Right forelimb (tissue), 1 donor: ENCODE results near the gene SEMA7A.

ENCODE experiments used
- DNase-seq: peaks from one replicate; pipeline ENCODE4 v3.0.0-alpha.2; 2018

SEMA7A gene

DNA sequence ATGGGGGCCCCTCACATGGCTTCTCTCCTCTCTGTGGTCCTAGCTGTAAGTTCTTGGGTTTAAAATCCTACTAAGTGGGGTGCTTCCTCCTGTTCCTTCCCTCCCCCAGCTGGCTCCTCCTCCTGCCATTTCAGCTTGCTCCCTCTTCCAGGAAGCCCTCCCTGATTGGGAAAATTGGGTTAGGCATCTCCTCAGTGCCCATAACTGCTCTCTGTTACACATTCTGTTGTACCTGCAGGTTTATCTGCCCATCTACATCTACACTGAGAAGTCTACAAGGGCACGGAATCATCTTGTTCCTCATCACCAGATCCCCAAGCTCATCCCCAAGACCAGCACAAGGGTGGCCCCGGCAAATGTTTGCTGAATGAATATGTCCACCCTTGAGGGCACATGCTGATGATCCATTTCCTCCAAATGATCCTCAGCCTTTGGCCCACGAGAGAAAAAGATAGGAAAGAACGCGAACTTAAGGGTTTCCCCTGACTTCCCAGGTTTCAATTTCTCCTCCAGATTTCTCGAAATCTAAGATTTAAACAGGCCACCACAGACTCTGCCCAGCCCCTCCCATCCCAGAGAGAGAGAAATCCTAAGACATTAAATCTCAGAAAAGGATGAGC, 3.9 kb downstream of the SEMA7A start:
- no peak for DNase-seq

GRCh38 chr15:74428970-74429780, 4.6 kb downstream of the SEMA7A start:
- DNase-seq: no peak

GRCh38 chr15:74428442-74428787, 5.3 kb downstream of the SEMA7A start:
- no peak for DNase-seq

DNA sequence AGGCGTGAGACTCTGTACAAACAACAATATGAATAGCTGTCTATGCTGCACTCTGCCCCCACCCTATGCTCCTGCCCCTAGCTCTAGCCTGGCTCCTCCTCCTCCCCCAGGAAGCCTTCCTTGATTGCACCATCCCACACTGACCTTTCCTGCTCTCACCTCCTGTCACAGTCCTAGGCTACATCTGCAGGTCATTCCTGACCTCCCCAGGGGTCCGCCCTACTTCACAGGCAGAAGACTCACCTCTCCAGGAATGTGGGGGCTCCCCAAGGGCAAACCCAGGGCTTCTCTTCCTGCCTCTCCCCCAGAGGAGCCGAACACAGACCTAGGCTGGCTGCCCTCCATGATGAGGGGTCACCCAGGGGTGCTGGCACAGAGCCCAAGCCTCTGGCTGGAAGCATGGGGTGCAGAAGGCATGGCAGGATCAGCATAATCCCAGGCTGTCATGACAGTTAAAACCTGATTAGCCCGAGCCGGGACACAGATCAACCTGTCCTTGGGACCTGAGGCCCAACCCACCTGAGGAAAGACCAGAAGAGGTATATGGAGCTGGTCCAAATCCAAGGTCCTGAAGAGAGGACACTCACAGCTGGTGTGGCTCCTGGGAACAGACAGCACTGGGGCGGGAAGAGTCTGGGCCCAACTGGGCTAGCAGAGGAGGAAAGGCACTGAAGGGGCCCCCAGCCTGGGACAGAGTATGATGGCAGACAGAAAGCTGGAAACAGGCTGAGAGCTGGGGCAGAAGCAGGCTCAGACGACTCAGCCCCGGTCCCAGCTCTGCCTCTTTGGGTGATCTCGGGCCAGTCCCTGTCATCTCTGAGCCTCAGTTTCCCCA, 5.9 kb downstream of the SEMA7A start:
- no peak for DNase-seq

GRCh38 chr15:74426404-74427281, 7.1 kb downstream of the SEMA7A start:
- DNase-seq: no peak

DNA sequence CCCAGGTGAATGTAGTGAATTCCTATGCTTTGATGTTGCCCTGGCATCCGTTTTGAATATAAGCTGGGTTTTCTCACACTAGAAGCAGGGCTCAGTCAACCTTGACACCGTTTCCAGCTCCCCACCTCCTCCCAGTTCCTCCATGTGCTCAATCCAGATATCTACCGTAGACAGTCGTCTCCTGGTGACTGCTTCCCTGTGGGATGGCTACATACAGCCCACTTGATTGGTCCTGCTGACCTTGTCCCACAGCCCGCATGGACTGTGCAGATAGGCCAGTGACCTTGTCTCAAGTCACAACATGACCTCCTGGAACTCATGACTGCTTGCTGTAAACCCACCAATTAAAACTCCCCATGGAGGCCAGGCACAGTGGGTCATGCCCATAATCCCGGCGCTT, 8.1 kb downstream of the SEMA7A start:
- DNase-seq: no peak

GRCh38 chr15:74424901-74425528, 8.7 kb downstream of the SEMA7A start:
- no peak for DNase-seq

GRCh38 chr15:74423431-74424257, 10.1 kb downstream of the SEMA7A start:
- no peak for DNase-seq

DNA sequence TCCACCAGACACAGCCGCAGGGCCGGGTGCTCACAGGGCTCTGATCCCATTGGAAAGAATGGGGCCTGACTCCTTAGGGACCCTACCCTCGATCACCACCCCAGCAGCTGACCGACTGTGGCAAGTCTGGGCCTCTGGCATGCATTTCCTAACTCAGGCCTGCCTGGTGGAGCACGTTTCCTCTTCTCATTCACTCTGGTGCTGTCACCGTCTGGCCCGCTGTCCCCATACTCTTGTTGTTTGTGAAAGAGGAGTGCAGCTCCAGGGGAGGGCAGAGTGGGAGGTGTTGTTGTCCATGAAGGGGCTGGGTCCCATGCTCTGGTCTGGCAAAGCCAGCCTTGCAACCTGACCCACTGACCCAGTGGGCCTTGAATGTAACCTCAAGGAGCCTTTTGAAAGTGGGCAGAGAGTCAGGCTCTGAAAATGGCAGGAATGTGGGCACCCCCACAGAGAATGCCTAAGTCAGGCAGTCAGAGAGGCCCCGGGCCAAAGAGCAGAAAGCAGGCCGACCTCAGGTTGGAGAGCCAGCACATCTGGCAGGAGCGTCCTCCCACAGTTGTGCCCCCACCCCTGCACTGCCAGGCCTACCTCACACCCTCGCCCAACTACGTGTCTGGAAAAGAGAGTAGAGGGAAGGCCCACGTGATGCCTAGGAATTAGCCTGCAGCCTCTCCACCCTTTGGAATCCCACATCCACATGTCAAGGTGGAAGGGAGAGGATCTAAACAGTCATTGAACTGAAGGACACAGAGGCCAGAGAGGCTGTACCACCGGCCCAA, 10.9 kb downstream of the SEMA7A start:
- no peak for DNase-seq

GRCh38 chr15:74422265-74422651, 11.5 kb downstream of the SEMA7A start:
- DNase-seq: no peak

GRCh38 chr15:74421302-74422245, 12.2 kb downstream of the SEMA7A start:
- DNase-seq: no peak

DNA sequence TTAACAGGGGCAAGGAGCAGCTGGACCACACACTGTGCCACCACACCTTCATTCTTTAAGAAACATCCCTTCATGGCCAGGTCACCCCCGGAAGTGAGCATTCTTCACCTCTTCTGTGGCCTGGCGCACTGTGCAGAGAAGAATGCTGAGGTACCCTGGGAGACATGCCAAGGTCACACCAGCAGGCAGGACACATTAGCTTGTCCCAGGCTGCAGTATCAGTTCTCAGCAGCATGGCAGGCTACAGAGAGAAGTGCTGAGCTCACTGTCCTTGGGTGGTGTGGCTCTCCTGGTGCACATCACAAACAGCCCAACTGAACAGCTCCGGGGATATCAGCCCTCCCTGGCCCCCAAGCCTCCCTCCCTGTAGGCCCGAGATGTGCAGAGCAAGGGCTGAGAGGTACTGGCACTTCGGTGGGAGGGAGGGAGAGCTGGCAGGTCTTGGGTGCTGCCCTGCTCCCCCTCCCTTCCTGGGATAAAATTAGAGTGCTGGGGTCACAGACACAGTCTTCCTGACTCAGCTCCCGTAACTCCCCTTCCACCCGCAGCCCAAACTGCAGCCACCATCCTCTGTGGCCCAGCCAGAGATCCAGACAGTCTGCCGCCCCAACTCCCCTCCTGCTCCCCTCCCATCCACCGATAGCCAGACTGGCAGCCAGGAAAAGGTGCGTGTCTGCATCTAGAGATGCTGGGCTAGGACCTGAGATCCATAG, 13.4 kb downstream of the SEMA7A start:
- no peak for DNase-seq

GRCh38 chr15:74419432-74419831, 14.3 kb downstream of the SEMA7A start:
- DNase-seq: no peak

DNA sequence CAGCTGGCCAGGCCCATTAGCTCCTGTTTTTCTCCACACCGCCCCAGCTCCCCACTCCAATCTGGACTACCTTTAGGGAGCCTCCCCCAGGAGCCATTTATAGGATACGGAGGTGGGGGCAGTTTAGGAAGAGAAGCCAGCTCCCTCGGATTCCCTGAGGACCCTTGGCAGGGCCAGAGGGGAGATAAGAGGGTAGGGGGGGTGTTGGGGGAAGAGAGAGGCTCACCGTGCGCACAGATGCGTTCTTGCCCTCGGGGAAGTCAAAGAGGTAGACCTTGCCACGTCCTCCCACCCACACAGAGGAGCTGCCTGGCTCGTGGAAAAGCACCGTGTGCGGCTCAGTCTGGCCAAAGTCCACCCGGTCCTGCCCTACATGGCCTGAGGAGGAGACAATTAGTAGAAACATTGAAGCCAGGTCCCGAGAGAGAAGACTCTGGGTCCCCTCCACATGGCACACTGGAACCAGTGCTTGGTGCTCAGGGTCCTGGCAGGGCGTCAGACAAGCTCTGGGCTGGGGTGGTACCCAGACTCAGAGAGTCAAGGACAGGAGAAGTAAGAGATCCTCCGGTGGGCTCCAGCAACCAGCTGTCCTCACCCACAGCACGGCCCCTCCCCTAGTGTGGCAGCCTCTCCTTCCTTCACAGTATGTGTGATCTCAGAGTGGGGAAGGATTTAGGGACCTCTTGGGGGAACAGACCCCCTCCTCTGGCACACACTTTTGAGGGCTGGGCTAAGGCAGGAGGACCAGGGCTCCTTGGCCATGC, 15.0 kb downstream of the SEMA7A start:
- no peak for DNase-seq

- DNase-seq: no peak
Measured at GRCh38 chr15:74417670-74418069, 16.1 kb downstream of the SEMA7A start.

DNA sequence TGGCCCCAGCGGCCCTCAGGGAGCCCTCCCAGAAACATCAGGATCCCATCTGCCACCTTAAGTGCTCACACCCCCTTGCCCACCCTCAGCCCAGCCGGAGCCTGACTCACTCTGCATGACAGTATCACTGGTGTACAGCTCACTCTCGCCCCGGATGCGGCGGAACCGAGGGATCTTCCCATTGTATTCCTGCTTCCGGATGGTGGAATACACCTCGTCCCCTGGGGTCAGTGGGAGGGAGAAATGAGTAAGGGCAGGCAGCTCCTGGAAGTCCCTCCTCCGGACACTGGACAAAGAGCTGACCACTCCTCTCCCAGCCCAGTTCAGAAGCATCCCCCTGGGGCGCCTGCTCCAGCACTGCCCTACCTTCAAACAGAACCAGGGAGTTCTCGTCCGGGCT, 16.5 kb downstream of the SEMA7A start:
- DNase-seq: no peak

DNA sequence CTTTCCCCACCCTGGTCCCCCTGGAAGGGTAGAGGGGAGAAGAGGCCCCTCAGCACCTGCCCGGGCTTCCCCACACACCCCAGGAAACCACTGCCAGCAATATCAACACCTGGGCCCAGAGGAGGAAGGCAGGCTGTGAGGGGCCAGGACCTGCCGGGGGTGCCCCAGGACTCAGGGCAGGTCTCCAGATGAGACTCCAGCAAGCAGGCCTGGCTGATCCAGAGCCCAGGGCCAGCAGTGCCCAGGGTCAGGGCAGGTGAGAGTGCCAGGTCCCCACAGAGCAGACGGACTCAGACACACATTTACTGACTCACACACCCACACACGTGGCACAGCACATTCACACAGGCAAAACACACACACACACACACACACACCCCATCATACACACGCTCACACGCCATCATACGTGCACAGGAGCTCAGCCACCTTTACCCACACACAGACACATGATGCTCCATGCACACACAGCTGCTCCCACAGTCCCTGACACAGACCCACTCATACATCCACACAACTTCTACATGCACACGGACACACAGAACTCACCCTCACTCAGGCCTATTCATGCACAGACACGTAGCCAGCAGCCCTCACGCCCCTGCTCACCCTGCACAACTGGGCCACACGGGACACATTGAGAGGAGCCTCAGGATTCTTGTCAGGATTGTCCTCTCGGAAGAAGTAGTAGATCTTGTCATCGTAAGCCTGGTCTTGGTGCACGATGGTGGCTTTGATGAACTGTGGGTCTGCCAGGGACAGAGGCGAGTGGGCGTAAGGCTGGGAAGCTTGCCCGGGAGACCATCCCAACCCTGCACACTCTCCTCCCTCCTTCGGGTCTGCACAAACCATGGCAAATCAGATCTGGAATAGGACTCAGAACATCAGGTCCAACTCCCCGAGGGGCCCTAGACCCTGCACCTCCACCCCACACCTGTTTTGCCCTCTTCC, 17.5 kb downstream of the SEMA7A start:
- DNase-seq: no peak
